ENCODE measurements around the gene NEK2. TPM values are rescaled to one million over a fixed set of nuclear protein-coding genes. Genes with fewer than 3 reads are reported as not detected.
A peak's percentile ranks its signal among the peaks of the same experiment; 100 is the strongest.

Gene NEK2
- total and polyA plus RNA-seq, 2 donors (not counting 1 experiment from before 2014, with no cell fraction given), result 0.09 TPM; not detected in 1

- CTCF ChIA-PET, result interaction anchor here (0.5 to 1.4 kb wide), 18 partner anchors 9 to 1286 kb away, joined by 3 to 11 read pairs (median 4); partner anchors contain the start of gene SLC30A1
- no peaks in the 10 kb centered on the region for H3K4me1 Mint-ChIP-seq
- H4K20me1 ChIP-seq (ENCODE audit: control insufficient read depth, insufficient read depth, low read length, poor library complexity, severe bottlenecking), result no peaks in the 10 kb centered on the region
- no peak overlapping the region for H3K27ac ChIP-seq (ENCODE audit: low read length in 2 of 2)
- no peak overlapping the region for H3K4me3 Mint-ChIP-seq
- 43% methylated on average over 1 of the region's 2 CpGs for WGBS (ENCODE audit: insufficient coverage)
- no peak overlapping the region for H3K4me3 ChIP-seq (ENCODE audit: control extremely low read depth in 1 of 5, extremely low read depth in 1 of 5, insufficient read depth in 1 of 5, low read depth in 2 of 5, low read length in 4 of 5)
- peaks cover 14% of the 10 kb centered on the region for H3K27me3 Mint-ChIP-seq
- TF ChIP-seq EZH2 (IDR thresholded peaks at IDR 0.05; ENCODE audit: borderline replicate concordance, insufficient read depth, low read depth, low read length, poor library complexity, severe bottlenecking), result no peak
- TF ChIP-seq, protein P1, sequence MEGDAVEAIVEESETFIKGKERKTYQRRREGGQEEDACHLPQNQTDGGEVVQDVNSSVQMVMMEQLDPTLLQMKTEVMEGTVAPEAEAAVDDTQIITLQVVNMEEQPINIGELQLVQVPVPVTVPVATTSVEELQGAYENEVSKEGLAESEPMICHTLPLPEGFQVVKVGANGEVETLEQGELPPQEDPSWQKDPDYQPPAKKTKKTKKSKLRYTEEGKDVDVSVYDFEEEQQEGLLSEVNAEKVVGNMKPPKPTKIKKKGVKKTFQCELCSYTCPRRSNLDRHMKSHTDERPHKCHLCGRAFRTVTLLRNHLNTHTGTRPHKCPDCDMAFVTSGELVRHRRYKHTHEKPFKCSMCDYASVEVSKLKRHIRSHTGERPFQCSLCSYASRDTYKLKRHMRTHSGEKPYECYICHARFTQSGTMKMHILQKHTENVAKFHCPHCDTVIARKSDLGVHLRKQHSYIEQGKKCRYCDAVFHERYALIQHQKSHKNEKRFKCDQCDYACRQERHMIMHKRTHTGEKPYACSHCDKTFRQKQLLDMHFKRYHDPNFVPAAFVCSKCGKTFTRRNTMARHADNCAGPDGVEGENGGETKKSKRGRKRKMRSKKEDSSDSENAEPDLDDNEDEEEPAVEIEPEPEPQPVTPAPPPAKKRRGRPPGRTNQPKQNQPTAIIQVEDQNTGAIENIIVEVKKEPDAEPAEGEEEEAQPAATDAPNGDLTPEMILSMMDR (IDR thresholded peaks at IDR 0.05), result peak; percentile 32
- H2AFZ ChIP-seq (ENCODE audit: insufficient read depth, low read depth, low read length, poor library complexity, severe bottlenecking), result no peak overlapping the region
- no peaks in the 10 kb centered on the region for H3K79me2 ChIP-seq (ENCODE audit: control insufficient read depth, insufficient read depth, low read length)
- POLR2A ChIA-PET, result interaction anchor here (0.6 to 0.7 kb wide), 2 partner anchors 18 to 36 kb away, joined by 3 to 6 read pairs; no protein-coding TSS in a partner anchor
- peak; percentile 69 for ATAC-seq (ENCODE audit: low read depth)
- DNase-seq, result peak; percentile 55
- H3K36me3 ChIP-seq (replicated peaks in 1 of 2; ENCODE audit: control extremely low read depth in 1 of 2, control insufficient read depth in 1 of 2, extremely low read depth in 1 of 2, insufficient read depth in 2 of 2, low read length in 1 of 2), result no peaks in the 10 kb centered on the region
- intact Hi-C loops (cut with micrococcal nuclease), result loop anchor here (1.0 kb wide), 1 partner anchor 48 kb away; no protein-coding TSS in a partner anchor
- no peaks in the 10 kb centered on the region for H3K4me1 ChIP-seq (ENCODE audit: control insufficient read depth in 2 of 2, insufficient read depth in 2 of 2, low read length in 2 of 2)
- H3K9ac ChIP-seq (ENCODE audit: low read length), result no peak overlapping the region
- no peaks in the 10 kb centered on the region for H3K9me3 ChIP-seq (ENCODE audit: control extremely low read depth in 1 of 3, control insufficient read depth in 2 of 3, insufficient read depth in 1 of 3, low read length in 2 of 3)
- H3K4me2 ChIP-seq (replicated peaks; ENCODE audit: low read depth, low read length, poor library complexity, severe bottlenecking), result no peak overlapping the region
- H3K9me3 Mint-ChIP-seq (ENCODE audit: insufficient read depth), result no peaks in the 10 kb centered on the region
- no peaks in the 10 kb centered on the region for H3K27me3 ChIP-seq (replicated peaks in 1 of 4; ENCODE audit: control extremely low read depth in 1 of 4, control insufficient read depth in 3 of 4, insufficient read depth in 4 of 4, low read length in 3 of 4)
- no peak overlapping the region for H3K27ac Mint-ChIP-seq
Measured at GRCh38 chr1:211625040-211625439, 50.4 kb downstream of the NEK2 start.

DNA sequence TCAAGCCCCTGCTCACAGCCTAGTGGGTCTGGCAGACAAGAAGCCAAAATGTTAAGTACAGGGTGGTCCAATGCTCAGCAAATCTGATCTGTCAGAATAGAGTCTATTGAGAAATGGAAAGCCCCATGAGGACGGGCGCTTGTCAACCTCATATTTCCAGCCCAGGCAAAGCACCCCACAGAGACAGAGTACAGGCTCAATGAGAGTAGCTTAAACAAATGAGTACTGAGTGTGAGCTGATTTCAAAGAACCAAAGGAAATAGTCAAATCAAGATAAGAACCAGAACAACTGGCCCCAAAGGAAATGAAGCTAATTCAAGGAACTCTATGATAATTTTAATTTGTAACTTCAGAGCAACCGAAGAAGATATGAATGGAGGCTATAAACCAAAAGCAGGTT, 51.9 kb downstream of the NEK2 start:
- H3K9me3 ChIP-seq (ENCODE audit: control extremely low read depth in 1 of 3, control insufficient read depth in 2 of 3, insufficient read depth in 1 of 3, low read length in 2 of 3), result no peaks in the 10 kb centered on the region
- peaks cover 11% of the 10 kb centered on the region for H3K27me3 Mint-ChIP-seq
- intact Hi-C loops (cut with micrococcal nuclease), result no loop called here
- no peak for TF ChIP-seq EZH2 (IDR thresholded peaks at IDR 0.05; ENCODE audit: borderline replicate concordance, insufficient read depth, low read depth, low read length, poor library complexity, severe bottlenecking)
- TF ChIP-seq, protein P1 (IDR thresholded peaks at IDR 0.05), result no peak
- H3K4me1 Mint-ChIP-seq, result no peaks in the 10 kb centered on the region
- POLR2A ChIA-PET, result no interaction called here
- H3K4me2 ChIP-seq (replicated peaks; ENCODE audit: low read depth, low read length, poor library complexity, severe bottlenecking), result no peak overlapping the region
- no peak overlapping the region for H3K27ac ChIP-seq (ENCODE audit: low read length in 2 of 2)
- no peak overlapping the region for H3K4me3 ChIP-seq (ENCODE audit: control extremely low read depth in 1 of 5, extremely low read depth in 1 of 5, insufficient read depth in 1 of 5, low read depth in 2 of 5, low read length in 4 of 5)
- WGBS (ENCODE audit: insufficient coverage), result no CpG with 5 or more reads among the region's 3 CpGs
- no peak overlapping the region for H3K27ac Mint-ChIP-seq
- H2AFZ ChIP-seq (ENCODE audit: insufficient read depth, low read depth, low read length, poor library complexity, severe bottlenecking), result no peak overlapping the region
- H3K4me3 Mint-ChIP-seq, result no peak overlapping the region
- no peak overlapping the region for H3K9ac ChIP-seq (ENCODE audit: low read length)
- H3K9me3 Mint-ChIP-seq (ENCODE audit: insufficient read depth), result no peaks in the 10 kb centered on the region
- H3K4me1 ChIP-seq (ENCODE audit: control insufficient read depth in 2 of 2, insufficient read depth in 2 of 2, low read length in 2 of 2), result no peaks in the 10 kb centered on the region
- no peak for ATAC-seq (ENCODE audit: low read depth)
- CTCF ChIA-PET, result interaction anchor here (1.1 kb wide), 2 partner anchors 17 to 45 kb away, joined by 3 read pairs; partner anchors contain the start of gene SLC30A1
- H3K36me3 ChIP-seq (replicated peaks in 1 of 2; ENCODE audit: control extremely low read depth in 1 of 2, control insufficient read depth in 1 of 2, extremely low read depth in 1 of 2, insufficient read depth in 2 of 2, low read length in 1 of 2), result no peaks in the 10 kb centered on the region
- no peaks in the 10 kb centered on the region for H3K27me3 ChIP-seq (replicated peaks in 1 of 4; ENCODE audit: control extremely low read depth in 1 of 4, control insufficient read depth in 3 of 4, insufficient read depth in 4 of 4, low read length in 3 of 4)
- H4K20me1 ChIP-seq (ENCODE audit: control insufficient read depth, insufficient read depth, low read length, poor library complexity, severe bottlenecking), result no peaks in the 10 kb centered on the region
- no peak for DNase-seq
- H3K79me2 ChIP-seq (ENCODE audit: control insufficient read depth, insufficient read depth, low read length), result no peaks in the 10 kb centered on the region

Data from B cell (primary cell).